ENCODE results near the gene ABCF2.

GRCh38 chr7:151166629-151167196 is 60.3 kb downstream of the ABCF2 start:
- no peak for TF ChIP-seq EZH2 (IDR thresholded peaks at IDR 0.05; ENCODE audit: borderline replicate concordance, low read length)
- TF ChIP-seq, protein P1, sequence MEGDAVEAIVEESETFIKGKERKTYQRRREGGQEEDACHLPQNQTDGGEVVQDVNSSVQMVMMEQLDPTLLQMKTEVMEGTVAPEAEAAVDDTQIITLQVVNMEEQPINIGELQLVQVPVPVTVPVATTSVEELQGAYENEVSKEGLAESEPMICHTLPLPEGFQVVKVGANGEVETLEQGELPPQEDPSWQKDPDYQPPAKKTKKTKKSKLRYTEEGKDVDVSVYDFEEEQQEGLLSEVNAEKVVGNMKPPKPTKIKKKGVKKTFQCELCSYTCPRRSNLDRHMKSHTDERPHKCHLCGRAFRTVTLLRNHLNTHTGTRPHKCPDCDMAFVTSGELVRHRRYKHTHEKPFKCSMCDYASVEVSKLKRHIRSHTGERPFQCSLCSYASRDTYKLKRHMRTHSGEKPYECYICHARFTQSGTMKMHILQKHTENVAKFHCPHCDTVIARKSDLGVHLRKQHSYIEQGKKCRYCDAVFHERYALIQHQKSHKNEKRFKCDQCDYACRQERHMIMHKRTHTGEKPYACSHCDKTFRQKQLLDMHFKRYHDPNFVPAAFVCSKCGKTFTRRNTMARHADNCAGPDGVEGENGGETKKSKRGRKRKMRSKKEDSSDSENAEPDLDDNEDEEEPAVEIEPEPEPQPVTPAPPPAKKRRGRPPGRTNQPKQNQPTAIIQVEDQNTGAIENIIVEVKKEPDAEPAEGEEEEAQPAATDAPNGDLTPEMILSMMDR (IDR thresholded peaks at IDR 0.05; ENCODE audit: low read length) = no peak
